Muscle of leg (tissue), 11 donors: ENCODE measurements around the gene HOXD11. TPM values are rescaled to one million over a fixed set of nuclear protein-coding genes. Genes with fewer than 3 reads are reported as not detected.

ENCODE experiments used
- DNase-seq: peaks from one replicate; pipeline ENCODE4 v3.0.0; 2013
- H3K27ac ChIP-seq: one replicate; pipeline ENCODE4 v1.5.1; 2013; ENCODE audit warnings: mild to moderate bottlenecking, low read length, control low read depth
- H3K27me3 ChIP-seq: one replicate; pipeline ENCODE4 v1.6.1; 2013; ENCODE audit warnings: low read length; ENCODE audit not compliant: control insufficient read depth, insufficient read depth
- H3K36me3 ChIP-seq: one replicate; pipeline ENCODE4 v1.6.1; 2013; ENCODE audit warnings: low read length; ENCODE audit not compliant: control insufficient read depth, insufficient read depth
- H3K4me1 ChIP-seq: one replicate; pipeline ENCODE4 v1.6.1; 2013; ENCODE audit warnings: low read length; ENCODE audit not compliant: control insufficient read depth, insufficient read depth
- H3K4me3 ChIP-seq: one replicate; pipeline ENCODE4 v1.5.1; 2013; ENCODE audit warnings: low read length, control low read depth
- H3K9me3 ChIP-seq: replicated peaks from 2 replicates; pipeline ENCODE4 v1.6.1; 2013; ENCODE audit warnings: low read depth, low read length; ENCODE audit not compliant: control insufficient read depth
- WGBS: methylation state at CpG from one replicate; pipeline ENCODE4 v1.1.5; 2013; ENCODE audit warnings: missing lambda C conversion rate; ENCODE audit not compliant: insufficient coverage; 5-methylcytosine and 5-hydroxymethylcytosine counted together
- polyA plus RNA-seq, 8 donors: library from polyadenylated mRNA; unstranded; fragments of 120-200 nt; gene quantifications; one replicate each; pipeline versions ENCODE4 v1.2.1 to v1.2.3, GENCODE V29; 2013; ENCODE audit warnings: inconsistent platforms in 1 of 8, low replicate concordance in 1 of 8; ENCODE audit not compliant: insufficient read length in 8 of 8, insufficient read depth in 1 of 8
- total RNA-seq: library from RNA; stranded (reverse); fragments of 120-200 nt; gene quantifications from one replicate; pipeline ENCODE4 v1.2.4, GENCODE V29; 2013

The HOXD11 gene
- total and polyA plus RNA-seq, 9 donors = 0.04 to 2.2 (median 2.1) TPM; not detected in 6

- WGBS = under 1% methylated on average over 60 of the region's 71 CpGs
- Histone ChIP-seq H3K9me3 (no peaks in the 10 kb centered on the region), H3K36me3 (peaks cover 5% of the 10 kb centered on the region), H3K27ac (peak overlapping the region; percentile 94), H3K27me3 (peaks cover 71% of the 10 kb centered on the region), H3K4me3 (peak overlapping the region; percentile 77), H3K4me1 (peaks cover 57% of the 10 kb centered on the region)
- DNase-seq = peak; percentile 92
These were observed 29.5 kb downstream of the HOXD11 start for GRCh38 chr2:176136374-176137251.

GRCh38 chr2:176137252-176137580 lies 30.1 kb downstream of the HOXD11 start:
- no peak for DNase-seq
- peak overlapping the region; percentile 77 for H3K4me3 ChIP-seq
- no CpG with 5 or more reads among the region's 2 CpGs for WGBS
- H3K36me3 ChIP-seq = peaks cover 5% of the 10 kb centered on the region
- peak overlapping the region; percentile 93 for H3K27ac ChIP-seq
- peaks cover 70% of the 10 kb centered on the region for H3K27me3 ChIP-seq
- no peaks in the 10 kb centered on the region for H3K9me3 ChIP-seq
- peaks cover 56% of the 10 kb centered on the region for H3K4me1 ChIP-seq

- DNase-seq = no peak
- H3K4me1 ChIP-seq = peaks cover 49% of the 10 kb centered on the region
- peak overlapping the region; percentile 77 for H3K4me3 ChIP-seq
- 35% methylated on average over 2 of the region's 8 CpGs for WGBS
- H3K27me3 ChIP-seq = peaks cover 66% of the 10 kb centered on the region
- no peaks in the 10 kb centered on the region for H3K9me3 ChIP-seq
- H3K36me3 ChIP-seq = peaks cover 5% of the 10 kb centered on the region
- peak overlapping the region; percentile 93 for H3K27ac ChIP-seq
These were observed 30.8 kb downstream of the HOXD11 start for GRCh38 chr2:176137906-176138305.

GRCh38 chr2:176138526-176138922 lies 31.4 kb downstream of the HOXD11 start:
- WGBS = 51% methylated on average over 3 of the region's 14 CpGs
- no peak overlapping the region for H3K4me3 ChIP-seq
- DNase-seq = peak; percentile 36
- peaks cover 68% of the 10 kb centered on the region for H3K27me3 ChIP-seq
- H3K4me1 ChIP-seq = peaks cover 44% of the 10 kb centered on the region
- peaks cover 2% of the 10 kb centered on the region for H3K36me3 ChIP-seq
- no peaks in the 10 kb centered on the region for H3K9me3 ChIP-seq
- peak overlapping the region; percentile 93 for H3K27ac ChIP-seq

GRCh38 chr2:176138923-176139660 lies 32.0 kb downstream of the HOXD11 start:
- Histone ChIP-seq H3K36me3 (no peaks in the 10 kb centered on the region), H3K4me1 (peaks cover 41% of the 10 kb centered on the region), H3K4me3 (peak overlapping the region; percentile 22), H3K9me3 (no peaks in the 10 kb centered on the region), H3K27me3 (peaks cover 69% of the 10 kb centered on the region), H3K27ac (peak overlapping the region; percentile 93)
- peak; percentile 40 for DNase-seq
- WGBS = 31% methylated on average over 20 of the region's 28 CpGs

GRCh38 chr2:176139661-176140512 lies 32.8 kb downstream of the HOXD11 start:
- Histone ChIP-seq H3K9me3 (no peaks in the 10 kb centered on the region), H3K4me3 (peak overlapping the region; percentile 62), H3K4me1 (peaks cover 35% of the 10 kb centered on the region), H3K36me3 (no peaks in the 10 kb centered on the region), H3K27ac (peak overlapping the region; percentile 93), H3K27me3 (peaks cover 64% of the 10 kb centered on the region)
- DNase-seq = peak; percentile 79
- WGBS = 28% methylated on average over 10 of the region's 41 CpGs

GRCh38 chr2:176140513-176141317 lies 33.6 kb downstream of the HOXD11 start:
- H3K4me1 ChIP-seq = peaks cover 28% of the 10 kb centered on the region
- 8% methylated on average over 48 of the region's 48 CpGs for WGBS
- H3K4me3 ChIP-seq = peak overlapping the region; percentile 62
- DNase-seq = peak; percentile 93
- no peaks in the 10 kb centered on the region for H3K9me3 ChIP-seq
- H3K27ac ChIP-seq = peak overlapping the region; percentile 80
- H3K36me3 ChIP-seq = no peaks in the 10 kb centered on the region
- H3K27me3 ChIP-seq = peaks cover 64% of the 10 kb centered on the region

GRCh38 chr2:176142281-176142680 lies 35.2 kb downstream of the HOXD11 start:
- no peaks in the 10 kb centered on the region for H3K9me3 ChIP-seq
- WGBS = no CpG with 5 or more reads among the region's 2 CpGs
- peaks cover 62% of the 10 kb centered on the region for H3K27me3 ChIP-seq
- H3K4me1 ChIP-seq = peaks cover 25% of the 10 kb centered on the region
- H3K4me3 ChIP-seq = no peak overlapping the region
- no peak for DNase-seq
- no peak overlapping the region for H3K27ac ChIP-seq
- no peaks in the 10 kb centered on the region for H3K36me3 ChIP-seq
